Urinary bladder (tissue), 4 donors: ENCODE measurements around the gene FBXO9. TPM values are rescaled to one million over a fixed set of nuclear protein-coding genes. Genes with fewer than 3 reads are reported as not detected.

Experiments
- DNase-seq: peaks from one replicate; pipeline ENCODE4 v3.0.0-alpha.2; 2015; ENCODE audit errors: extremely low spot score
- H3K27ac ChIP-seq: one replicate; pipeline ENCODE4 v1.5.1; 2013; ENCODE audit warnings: low read depth, mild to moderate bottlenecking, moderate library complexity
- H3K36me3 ChIP-seq: one replicate; pipeline ENCODE4 v1.6.1; 2013; ENCODE audit warnings: mild to moderate bottlenecking, moderate library complexity; ENCODE audit not compliant: insufficient read depth
- H3K4me1 ChIP-seq: one replicate; pipeline ENCODE4 v1.6.1; 2013; ENCODE audit warnings: mild to moderate bottlenecking, moderate library complexity; ENCODE audit not compliant: insufficient read depth
- H3K4me3 ChIP-seq: one replicate; pipeline ENCODE4 v1.5.1; 2013; ENCODE audit warnings: low read depth, low read length
- WGBS: extraction: QIAGEN DNeasy Blood & Tissue Kit; methylation state at CpG from one replicate; pipeline ENCODE4 v1.1.7; 2013; 5-methylcytosine and 5-hydroxymethylcytosine counted together
- polyA plus RNA-seq: library from polyadenylated mRNA; stranded (reverse); fragments of 200-250 nt; gene quantifications from one replicate; pipeline ENCODE4 v1.2.3, GENCODE V29; 2013
- total RNA-seq: library from RNA; depleted of rRNA; stranded (reverse); fragments of >200 nt; gene quantifications from one replicate; pipeline ENCODE4 v1.2.3, GENCODE V29; 2014
- donor health status: healthy with polysubstance abuse.
- donor health status: healthy.

The FBXO9 gene
- total and polyA plus RNA-seq, 2 donors = 73.2 to 88.3 TPM

DNA sequence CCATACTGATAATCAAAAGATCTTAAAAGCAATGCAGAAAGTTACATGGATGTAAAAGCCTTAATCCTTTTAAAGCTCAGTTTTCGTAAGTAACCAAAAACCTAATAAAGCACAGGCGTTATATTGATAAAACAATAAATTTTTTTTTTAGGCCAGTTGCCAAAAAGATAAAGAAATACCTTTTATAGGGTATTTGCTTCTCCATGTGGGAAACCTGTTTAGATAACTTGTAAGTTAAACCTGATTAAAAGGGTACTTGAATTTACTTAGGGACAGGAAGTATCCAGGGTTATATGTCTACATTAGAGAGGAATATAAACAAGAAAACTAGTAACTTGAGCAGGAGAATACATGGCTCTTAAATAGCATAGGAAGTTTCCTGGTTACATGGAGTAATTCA is 21.1 kb downstream of the FBXO9 start:
- H3K4me1 ChIP-seq = no peaks in the 10 kb centered on the region
- H3K36me3 ChIP-seq = peaks cover 3% of the 10 kb centered on the region
- no peak overlapping the region for H3K27ac ChIP-seq
- WGBS = 40% methylated on average over 2 of the region's 2 CpGs
- DNase-seq = no peak
- no peak overlapping the region for H3K4me3 ChIP-seq

DNA sequence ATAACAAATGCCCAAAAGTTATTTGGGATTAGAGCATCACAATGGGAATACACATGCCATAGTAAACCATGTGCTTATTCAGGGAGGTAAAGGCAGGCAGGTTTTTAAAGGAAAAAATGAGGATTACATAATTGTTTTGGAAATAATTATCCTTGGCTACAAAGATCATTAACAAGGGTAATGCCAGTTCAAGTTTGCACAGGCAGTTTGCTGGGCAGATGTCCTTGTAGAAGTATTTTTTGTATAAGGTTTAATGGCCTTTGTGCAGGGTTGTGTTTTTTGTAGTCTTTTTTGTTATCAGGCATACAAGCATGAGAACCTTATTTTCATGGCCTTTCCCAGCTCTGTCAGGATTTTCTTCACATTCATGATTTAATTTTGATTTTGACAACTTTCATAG is 24.7 kb downstream of the FBXO9 start:
- no peak overlapping the region for H3K4me3 ChIP-seq
- DNase-seq = no peak
- no peaks in the 10 kb centered on the region for H3K4me1 ChIP-seq
- H3K27ac ChIP-seq = no peak overlapping the region
- peaks cover 1% of the 10 kb centered on the region for H3K36me3 ChIP-seq

GRCh38 chr6:53090576-53090975 is 25.4 kb downstream of the FBXO9 start:
- no peak for DNase-seq
- WGBS = 94% methylated on average over 2 of the region's 2 CpGs
- H3K4me1 ChIP-seq = no peaks in the 10 kb centered on the region
- H3K27ac ChIP-seq = no peak overlapping the region
- H3K36me3 ChIP-seq = peaks cover 3% of the 10 kb centered on the region
- H3K4me3 ChIP-seq = no peak overlapping the region

DNA sequence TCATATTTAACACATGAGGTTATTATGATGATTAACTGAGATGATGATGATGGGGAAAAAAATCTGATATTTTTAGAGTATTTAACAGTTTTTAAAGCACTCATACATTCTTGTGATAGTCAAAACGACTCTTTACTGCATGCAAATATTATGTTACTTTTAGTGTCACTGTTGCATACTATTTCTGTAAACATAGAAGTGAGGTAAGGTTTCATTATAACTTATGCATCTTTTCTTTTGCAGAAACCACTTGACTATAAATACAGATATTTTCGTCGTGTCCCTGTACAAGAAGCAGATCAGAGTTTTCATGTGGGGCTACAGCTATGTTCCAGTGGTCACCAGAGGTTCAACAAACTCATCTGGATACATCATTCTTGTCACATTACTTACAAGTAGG is 30.1 kb downstream of the FBXO9 start:
- Histone ChIP-seq H3K36me3 (peaks cover 15% of the 10 kb centered on the region), H3K4me3 (no peak overlapping the region), H3K4me1 (no peaks in the 10 kb centered on the region), H3K27ac (no peak overlapping the region)
- 93% methylated on average over 3 of the region's 3 CpGs for WGBS
- no peak for DNase-seq

GRCh38 chr6:53095716-53096115 is 30.5 kb downstream of the FBXO9 start:
- 71% methylated on average over 1 of the region's 1 CpG for WGBS
- no peak for DNase-seq
- Histone ChIP-seq H3K4me3 (no peak overlapping the region), H3K4me1 (no peaks in the 10 kb centered on the region), H3K27ac (no peak overlapping the region), H3K36me3 (peaks cover 17% of the 10 kb centered on the region)

GRCh38 chr6:53100561-53100960 is 35.4 kb downstream of the FBXO9 start:
- Histone ChIP-seq H3K27ac (no peak overlapping the region), H3K4me1 (no peaks in the 10 kb centered on the region), H3K4me3 (no peak overlapping the region), H3K36me3 (peaks cover 14% of the 10 kb centered on the region)
- 19% methylated on average over 2 of the region's 2 CpGs for WGBS
- no peak for DNase-seq

DNA sequence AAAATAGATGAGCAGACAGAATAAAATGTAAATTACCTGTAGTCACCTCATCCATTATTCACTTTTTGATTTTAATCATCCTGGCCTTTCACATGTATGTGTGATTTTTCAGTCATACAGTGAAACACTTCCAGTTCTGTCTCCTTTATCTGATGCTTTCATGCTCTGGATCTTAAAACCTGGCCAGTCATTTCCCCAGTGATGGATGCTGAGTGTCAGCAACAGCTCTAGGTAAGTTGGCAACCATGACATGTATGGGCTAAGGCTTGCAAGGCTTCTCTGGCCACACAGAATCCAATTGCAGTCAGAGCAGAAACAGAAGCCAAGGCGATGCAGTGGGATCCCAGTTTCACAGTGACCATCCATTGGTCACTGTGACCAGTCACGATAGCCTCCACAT is 35.8 kb downstream of the FBXO9 start:
- WGBS = 96% methylated on average over 2 of the region's 2 CpGs
- H3K4me1 ChIP-seq = no peaks in the 10 kb centered on the region
- no peak overlapping the region for H3K27ac ChIP-seq
- H3K36me3 ChIP-seq = peaks cover 14% of the 10 kb centered on the region
- H3K4me3 ChIP-seq = no peak overlapping the region
- DNase-seq = no peak

- peaks cover 5% of the 10 kb centered on the region for H3K36me3 ChIP-seq
- 90% methylated on average over 3 of the region's 3 CpGs for WGBS
- H3K4me3 ChIP-seq = no peak overlapping the region
- DNase-seq = no peak
- no peaks in the 10 kb centered on the region for H3K4me1 ChIP-seq
- H3K27ac ChIP-seq = no peak overlapping the region
These were observed 38.9 kb downstream of the FBXO9 start for GRCh38 chr6:53103993-53104675.

DNA sequence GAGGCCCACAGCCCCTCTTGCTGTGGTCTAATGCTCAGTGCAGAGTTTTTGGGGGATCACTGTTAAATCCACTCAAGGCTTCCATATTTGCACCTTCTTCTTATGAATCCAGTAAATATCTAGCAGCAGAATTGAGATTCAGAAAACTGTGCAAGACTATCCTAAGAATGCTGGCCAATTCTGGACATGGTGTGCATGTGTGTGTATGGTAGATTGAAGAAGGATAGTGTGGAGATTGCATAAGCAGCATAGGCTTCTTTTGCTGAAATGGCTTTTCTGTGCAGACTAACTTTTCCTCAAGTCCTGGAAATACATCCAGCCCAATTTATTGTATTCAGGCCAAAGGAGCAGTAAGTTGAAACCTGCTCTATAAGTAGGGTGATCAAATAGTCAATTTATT is 39.7 kb downstream of the FBXO9 start:
- no peak for DNase-seq
- H3K36me3 ChIP-seq = peaks cover 3% of the 10 kb centered on the region
- no peak overlapping the region for H3K4me3 ChIP-seq
- H3K27ac ChIP-seq = no peak overlapping the region
- no peaks in the 10 kb centered on the region for H3K4me1 ChIP-seq

DNA sequence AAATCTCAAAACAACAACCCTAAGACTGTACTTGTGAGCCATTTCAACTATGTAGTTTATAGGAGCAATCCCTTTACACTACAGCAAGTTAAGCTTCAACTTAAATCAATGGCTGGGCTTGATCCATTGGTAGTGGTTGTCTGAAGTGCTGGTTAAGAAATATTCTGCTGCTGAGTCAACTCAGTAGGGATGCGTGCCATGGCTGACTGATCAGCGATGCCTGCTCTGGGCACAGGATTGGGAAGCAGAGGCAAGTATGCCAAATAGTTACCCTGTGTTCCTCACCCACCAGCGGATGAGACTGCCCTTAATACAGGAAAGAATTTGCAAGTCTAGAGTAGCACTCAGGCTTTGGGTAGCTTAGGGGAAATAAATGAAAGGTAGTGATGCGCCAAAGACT is 41.9 kb downstream of the FBXO9 start:
- no peak for DNase-seq
- WGBS = 94% methylated on average over 4 of the region's 4 CpGs
- no peaks in the 10 kb centered on the region for H3K36me3 ChIP-seq
- H3K27ac ChIP-seq = no peak overlapping the region
- H3K4me3 ChIP-seq = no peak overlapping the region
- H3K4me1 ChIP-seq = no peaks in the 10 kb centered on the region

- Histone ChIP-seq H3K4me1 (no peaks in the 10 kb centered on the region), H3K36me3 (no peaks in the 10 kb centered on the region), H3K4me3 (no peak overlapping the region), H3K27ac (no peak overlapping the region)
- 95% methylated on average over 2 of the region's 2 CpGs for WGBS
- DNase-seq = no peak
These were observed 44.4 kb downstream of the FBXO9 start for GRCh38 chr6:53109612-53110011.

DNA sequence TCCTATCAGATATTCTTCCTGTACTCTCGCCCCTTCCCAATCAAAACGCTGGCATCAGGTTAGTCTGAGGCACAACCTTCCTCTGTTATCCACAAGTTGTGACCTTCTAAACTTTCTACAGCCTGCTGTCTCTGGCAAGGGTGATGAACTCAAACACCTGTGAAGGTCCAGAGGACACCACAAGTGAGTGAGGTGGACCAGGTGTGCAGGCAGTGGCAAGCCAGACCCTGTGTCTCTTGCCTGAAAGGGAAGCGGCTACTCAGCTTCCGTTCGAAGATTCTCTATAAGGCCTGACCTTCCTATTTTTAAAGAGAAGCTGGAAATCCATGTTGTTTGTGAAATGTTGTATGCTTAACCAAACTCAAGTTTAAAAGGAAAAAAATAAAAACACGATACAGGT is 46.7 kb downstream of the FBXO9 start:
- WGBS = 86% methylated on average over 6 of the region's 6 CpGs
- no peaks in the 10 kb centered on the region for H3K36me3 ChIP-seq
- no peak for DNase-seq
- H3K4me3 ChIP-seq = no peak overlapping the region
- no peaks in the 10 kb centered on the region for H3K4me1 ChIP-seq
- H3K27ac ChIP-seq = no peak overlapping the region

DNA sequence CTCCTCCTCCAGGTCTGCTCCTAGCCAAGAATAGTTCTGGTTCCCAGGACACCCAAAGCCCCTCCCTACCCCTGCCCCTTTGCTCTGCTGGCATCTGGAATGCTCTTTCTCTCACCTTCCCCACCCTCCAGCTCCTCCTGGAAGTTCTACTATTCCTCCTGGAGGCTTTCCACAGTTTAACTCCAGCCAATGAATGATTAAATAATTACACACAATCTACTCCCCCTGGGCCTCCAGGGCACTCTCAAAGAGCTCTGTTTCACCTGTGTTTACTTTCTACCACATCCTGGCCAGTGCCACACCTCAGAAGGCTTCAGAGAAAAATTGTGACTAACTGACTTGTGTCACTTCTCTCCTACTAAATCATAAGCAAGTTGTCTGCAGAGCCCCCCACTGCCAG is 47.2 kb downstream of the FBXO9 start:
- Histone ChIP-seq H3K4me3 (no peak overlapping the region), H3K4me1 (no peaks in the 10 kb centered on the region), H3K27ac (no peak overlapping the region), H3K36me3 (no peaks in the 10 kb centered on the region)
- no peak for DNase-seq

GRCh38 chr6:53112871-53113270 is 47.7 kb downstream of the FBXO9 start:
- H3K27ac ChIP-seq = no peak overlapping the region
- 42% methylated on average over 1 of the region's 1 CpG for WGBS

DNA sequence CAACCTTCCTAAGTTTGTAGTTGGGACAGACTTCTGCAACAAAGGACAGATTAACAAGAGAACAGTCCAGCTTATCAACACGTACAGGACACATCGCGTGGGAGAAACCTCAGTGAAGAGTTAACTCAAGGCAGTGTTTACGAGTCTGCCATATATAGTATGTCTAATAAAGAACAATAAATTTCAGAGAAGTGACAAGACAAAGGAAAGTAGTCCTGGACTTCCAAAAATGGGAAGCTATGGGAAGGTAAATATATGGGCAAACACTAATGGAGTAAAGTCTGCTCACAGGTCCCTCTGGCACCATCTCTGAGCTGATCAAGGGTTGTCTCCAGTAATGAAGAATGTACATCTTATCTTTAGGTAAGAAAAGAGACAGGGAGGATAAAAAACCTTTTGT is 48.5 kb downstream of the FBXO9 start:
- no peak overlapping the region for H3K27ac ChIP-seq
- H3K4me3 ChIP-seq = no peak overlapping the region
- DNase-seq = no peak
- no peaks in the 10 kb centered on the region for H3K36me3 ChIP-seq
- H3K4me1 ChIP-seq = no peaks in the 10 kb centered on the region
- 40% methylated on average over 4 of the region's 4 CpGs for WGBS

More at GRCh38 chr6:53112871-53113270, 47.7 kb downstream of the FBXO9 start:
- H3K4me3 ChIP-seq = no peak overlapping the region
- no peak for DNase-seq
- no peaks in the 10 kb centered on the region for H3K4me1 ChIP-seq
- no peaks in the 10 kb centered on the region for H3K36me3 ChIP-seq
